Activated T-cell treated with anti-CD3 and anti-CD28 coated beads for 24 hours (primary cell): Measurements from ENCODE around the gene HOXD3.

Experiments used
- DNase-seq: peaks from one replicate; pipeline ENCODE4 v3.0.0-alpha.2; 2020; ENCODE audit warnings: low read depth

The HOXD3 gene

DNA sequence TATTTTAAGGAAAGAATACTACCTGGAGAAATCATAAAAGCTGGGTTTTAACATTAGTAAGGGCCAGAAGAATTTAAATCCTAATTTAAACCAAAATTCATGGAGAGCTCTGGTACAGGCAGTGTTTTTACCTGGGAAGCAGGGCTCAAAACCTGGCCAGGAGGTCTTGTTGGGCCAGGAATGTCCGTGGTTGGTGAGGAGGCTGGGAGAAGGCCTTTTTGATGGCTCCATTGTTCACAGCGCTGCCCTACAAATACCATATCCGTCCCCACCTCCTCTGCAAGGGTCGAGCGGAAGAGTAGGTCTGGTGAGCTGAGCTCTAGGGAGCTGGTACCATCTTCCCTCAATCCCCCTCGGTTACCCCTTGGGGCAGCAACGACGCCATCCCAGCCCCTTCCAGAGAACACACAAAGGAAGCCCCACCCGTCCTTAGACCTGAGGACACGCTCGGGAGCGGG is 20.5 kb downstream of the HOXD3 start:
- DNase-seq, result no peak

DNA sequence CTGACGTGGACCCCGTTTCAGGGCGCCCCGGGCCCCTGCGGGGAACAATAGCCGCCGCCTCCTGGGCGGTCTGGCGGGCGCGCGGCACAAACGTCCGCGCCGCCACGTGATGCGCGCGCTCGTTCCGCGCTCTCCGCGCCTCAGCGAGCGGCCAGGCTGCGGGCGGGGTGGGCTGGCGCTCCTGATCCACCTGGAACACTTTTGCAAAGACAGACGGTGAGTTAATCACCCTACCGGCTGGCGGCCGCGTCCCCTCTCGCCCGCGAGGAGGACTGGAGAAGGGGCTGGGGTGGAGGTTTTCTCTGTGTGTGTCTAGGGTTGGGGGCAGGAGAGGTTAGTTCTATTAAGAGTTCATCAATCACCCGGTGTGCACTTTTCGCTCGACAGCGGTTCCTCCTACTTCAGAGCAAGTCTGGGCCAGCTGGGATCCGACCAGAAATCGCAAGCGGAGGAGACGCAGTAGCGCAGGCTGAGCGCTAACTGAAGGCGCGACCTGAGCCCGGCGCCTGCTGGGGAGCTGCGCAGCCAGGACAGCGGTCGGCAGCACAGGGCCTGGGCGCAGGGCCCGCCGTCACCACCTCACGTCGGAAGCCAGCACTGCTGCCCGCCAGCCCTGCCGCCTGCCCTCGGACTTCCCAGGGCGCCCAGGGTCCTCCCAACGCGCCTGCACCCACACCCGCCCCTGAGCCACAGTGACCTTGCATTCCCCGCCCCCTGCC is 21.1 kb downstream of the HOXD3 start:
- DNase-seq, result no peak

DNA sequence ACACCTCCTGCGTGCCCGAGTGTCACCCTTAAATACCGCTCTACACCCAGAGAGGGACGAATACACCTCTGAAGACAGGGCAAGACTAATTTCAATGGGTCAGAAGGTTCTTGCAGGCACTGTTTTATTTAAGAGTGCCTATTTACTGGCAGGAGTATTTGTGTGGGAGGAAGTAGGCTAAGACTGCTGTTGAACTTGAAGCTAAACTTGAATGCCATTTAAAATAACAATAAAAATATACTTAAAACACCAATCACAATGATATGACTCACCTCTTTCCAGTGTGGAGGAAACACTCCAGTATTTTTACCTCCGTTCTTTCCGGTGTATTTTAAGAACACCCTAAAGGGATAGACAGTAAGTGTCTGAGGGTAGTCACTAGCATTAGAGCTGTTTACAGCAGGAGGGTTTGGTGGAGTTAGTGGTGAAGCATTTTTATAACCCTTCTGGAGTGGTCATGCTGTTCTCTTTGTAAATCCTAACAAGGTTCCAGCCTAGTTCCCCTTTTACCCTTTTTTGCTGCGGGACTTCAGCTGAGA is 21.7 kb downstream of the HOXD3 start:
- no peak for DNase-seq

DNA sequence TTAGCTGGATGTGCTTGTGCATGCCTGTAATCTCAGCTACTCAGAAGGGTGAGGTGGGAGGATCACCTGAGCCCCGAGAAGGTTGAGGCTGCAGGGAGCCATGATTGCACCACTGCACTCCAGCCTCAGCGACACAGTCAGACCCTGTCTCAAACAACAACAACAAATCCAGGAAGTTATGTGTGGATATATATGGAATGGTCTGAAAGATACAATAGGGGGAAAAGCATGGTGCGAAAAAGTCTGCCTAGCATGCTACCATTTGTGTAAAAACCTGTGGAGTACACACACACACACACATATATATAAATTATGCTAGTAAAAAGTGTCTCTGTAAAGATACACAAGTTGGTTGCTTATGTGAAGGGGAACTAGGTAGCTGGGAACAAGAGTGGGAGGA is 24.4 kb downstream of the HOXD3 start:
- no peak for DNase-seq

DNA sequence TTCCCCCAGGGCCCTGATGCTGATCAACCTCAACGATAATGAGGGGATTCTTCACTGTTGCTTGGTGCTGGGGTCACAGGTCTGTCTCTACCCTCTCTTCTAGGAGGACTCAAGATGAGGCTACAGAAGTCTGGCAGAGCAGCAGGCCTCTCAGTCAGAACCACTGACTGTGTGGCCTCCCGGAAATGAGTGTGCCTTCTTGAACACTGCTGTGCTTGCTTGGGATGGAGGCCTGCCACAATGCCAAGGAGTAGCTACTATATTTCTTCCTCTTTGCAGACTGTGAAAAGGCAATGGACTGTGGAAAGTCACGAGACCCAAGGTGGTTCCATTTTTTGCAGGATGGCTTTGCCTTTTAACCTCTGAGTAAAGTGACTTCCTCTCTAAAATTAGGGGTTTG is 25.6 kb downstream of the HOXD3 start:
- no peak for DNase-seq

DNA sequence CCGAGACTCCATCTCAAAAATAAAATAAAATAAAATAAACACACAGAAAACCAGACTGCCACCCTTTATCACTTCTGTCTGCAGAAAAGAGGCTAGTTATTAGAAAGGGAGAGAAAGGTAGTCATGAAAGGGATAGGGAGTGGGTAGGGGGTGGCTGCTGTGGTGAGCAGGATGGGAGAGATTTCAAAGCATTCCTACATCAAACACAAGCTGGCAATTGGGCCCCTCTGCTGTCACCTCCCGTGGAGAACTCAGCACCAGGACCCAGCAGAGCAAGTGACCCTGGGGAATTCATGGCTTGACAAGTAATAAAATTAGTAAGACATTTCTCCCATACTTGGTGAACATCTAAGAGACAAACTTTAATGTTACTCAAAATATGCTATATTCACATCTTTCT is 27.6 kb downstream of the HOXD3 start:
- DNase-seq, result no peak

DNA sequence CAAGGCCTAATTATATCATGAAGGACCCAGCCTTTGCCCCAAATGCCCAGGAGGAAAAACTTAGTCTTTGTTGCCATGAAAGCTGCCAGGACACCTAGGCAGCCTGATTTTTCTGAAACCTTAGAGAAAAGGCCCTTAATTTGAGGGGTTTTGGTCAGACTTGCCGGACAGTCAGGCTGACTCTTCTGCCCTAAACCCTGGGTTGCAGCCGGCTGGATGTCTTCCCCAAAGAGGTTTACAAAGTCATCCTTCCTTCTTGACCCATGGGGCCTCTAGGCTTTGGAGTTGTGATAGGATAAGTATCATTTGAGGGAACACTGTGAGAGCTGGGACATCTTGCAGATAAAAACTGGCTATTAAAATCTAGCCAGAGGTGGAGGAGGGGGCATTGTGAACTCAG is 28.9 kb downstream of the HOXD3 start:
- no peak for DNase-seq

DNA sequence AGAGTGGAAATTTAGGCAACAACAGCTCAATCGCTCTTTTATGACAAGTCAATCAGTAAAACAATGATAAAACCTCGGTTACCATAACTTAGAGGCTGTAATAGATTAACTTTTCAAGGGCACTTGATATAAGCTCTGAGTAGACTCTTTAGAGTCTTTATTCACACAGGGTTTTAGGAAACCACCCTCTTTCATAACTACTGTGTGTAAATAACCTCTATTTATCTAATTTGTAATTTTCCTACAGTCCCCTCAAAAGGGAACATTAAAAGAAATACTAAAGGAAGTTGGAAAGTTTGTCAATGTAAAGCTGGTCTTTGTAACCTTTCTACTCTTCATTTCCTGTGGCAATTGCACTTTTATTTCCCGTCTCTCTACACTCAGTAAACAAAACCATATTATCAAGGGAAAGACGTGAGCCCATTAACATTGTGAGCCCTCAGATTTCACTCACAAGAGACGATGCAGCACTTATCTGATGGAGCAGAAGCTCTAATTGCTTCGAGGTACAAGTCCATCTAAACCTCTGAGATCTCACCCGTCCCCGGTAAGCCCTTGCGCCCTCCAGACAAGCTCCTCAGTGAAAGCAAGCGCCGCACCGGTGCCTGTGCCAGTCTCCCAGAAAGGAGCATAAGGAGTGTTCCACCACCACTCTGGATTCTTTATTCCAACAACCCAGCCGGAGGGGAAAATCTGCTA is 30.2 kb downstream of the HOXD3 start:
- no peak for DNase-seq

DNA sequence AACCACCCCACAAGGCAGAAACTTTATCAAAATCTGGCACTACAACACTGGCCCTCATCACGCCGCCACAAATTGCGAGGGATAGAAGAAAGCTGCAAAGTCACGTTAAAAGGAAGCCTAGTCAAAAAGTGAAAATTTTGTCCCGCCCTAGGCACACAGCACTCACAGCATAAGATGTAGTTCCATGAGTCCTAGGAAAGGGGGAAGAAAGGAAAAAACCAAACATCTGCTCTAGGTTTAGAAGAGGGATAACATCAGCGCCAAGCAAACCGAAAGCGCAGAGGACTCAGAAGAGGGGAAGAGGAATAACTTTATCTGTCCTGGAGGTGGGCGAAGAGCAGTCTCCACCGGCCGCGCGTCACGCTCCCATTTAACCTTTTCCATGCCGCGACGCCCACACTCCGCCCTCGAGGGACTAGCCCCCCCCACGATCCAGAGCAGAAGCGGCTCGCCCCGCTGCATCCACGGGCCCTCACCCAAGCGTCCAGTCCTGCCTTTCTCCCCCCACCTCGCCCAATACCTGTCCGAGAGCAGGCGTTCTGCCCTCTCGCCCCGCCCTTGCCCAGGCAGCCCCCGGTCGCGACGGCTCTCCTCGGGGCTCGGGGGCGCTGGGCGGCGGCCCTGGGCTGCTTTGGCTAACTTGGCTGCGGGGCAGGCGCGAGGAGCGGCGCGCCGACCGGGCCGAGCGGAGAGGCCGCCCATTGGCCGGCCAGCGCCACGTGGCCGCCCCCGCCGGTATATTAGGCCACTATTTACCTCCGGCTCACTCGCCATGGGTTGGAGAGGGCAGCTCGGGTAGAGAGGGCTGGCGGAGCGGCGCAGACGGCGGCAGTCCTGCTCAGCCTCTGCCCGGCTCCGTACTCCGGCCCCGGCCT is 31.0 kb downstream of the HOXD3 start, which contains the start of gene HOXD1:
HOXD1 (plus strand) TSS at position 770 of the 875 bp plus-strand sequence. CDS start 134 bp downstream, outside the sequence.
- no peak for DNase-seq

DNA sequence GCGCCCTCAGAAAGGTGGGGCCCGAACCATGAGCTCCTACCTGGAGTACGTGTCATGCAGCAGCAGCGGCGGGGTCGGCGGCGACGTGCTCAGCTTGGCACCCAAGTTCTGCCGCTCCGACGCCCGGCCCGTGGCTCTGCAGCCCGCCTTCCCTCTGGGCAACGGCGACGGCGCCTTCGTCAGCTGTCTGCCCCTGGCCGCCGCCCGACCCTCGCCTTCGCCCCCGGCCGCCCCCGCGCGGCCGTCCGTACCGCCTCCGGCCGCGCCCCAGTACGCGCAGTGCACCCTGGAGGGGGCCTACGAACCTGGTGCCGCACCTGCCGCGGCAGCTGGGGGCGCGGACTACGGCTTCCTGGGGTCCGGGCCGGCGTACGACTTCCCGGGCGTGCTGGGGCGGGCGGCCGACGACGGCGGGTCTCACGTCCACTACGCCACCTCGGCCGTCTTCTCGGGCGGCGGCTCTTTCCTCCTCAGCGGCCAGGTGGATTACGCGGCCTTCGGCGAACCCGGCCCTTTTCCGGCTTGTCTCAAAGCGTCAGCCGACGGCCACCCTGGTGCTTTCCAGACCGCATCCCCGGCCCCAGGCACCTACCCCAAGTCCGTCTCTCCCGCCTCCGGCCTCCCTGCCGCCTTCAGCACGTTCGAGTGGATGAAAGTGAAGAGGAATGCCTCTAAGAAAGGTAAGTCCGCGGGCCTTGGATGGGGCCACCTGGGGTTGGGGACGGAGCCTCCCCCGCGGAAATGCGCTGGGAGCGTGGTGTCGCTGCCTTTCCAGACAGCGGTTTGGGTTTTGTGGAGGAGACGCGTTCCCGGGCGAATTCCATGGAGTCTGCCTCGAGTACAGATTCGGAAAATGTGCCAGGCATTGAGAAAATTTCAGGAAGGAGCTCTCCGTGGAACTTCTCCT is 31.9 kb downstream of the HOXD3 start:
- DNase-seq, result no peak

DNA sequence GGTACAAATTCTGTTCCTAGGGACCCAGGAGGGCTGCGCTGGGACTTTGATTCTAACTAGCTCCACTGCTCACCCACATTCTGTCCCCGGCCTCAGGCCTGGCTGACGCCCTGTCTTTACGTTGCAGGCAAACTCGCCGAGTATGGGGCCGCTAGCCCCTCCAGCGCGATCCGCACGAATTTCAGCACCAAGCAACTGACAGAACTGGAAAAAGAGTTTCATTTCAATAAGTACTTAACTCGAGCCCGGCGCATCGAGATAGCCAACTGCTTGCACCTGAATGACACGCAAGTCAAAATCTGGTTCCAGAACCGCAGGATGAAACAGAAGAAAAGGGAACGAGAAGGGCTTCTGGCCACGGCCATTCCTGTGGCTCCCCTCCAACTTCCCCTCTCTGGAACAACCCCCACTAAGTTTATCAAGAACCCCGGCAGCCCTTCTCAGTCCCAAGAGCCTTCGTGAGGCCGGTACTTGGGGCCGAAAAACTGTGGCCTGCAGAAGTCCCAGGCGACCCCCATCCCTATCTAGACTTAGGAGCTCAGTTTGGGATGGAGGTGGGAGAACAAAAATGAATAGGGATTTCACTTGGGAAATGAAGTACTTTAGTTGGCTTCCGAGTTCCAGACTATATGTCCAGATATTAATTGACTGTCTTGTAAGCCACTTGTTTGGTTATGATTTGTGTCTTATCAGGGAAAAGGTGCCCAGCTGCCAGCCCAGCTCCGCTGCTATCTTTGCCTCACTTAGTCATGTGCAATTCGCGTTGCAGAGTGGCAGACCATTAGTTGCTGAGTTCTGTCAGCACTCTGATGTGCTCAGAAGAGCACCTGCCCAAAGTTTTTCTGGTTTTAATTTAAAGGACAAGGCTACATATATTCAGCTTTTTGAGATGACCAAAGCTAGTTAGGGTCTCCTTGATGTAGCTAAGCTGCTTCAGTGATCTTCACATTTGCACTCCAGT is 32.9 kb downstream of the HOXD3 start:
- no peak for DNase-seq

DNA sequence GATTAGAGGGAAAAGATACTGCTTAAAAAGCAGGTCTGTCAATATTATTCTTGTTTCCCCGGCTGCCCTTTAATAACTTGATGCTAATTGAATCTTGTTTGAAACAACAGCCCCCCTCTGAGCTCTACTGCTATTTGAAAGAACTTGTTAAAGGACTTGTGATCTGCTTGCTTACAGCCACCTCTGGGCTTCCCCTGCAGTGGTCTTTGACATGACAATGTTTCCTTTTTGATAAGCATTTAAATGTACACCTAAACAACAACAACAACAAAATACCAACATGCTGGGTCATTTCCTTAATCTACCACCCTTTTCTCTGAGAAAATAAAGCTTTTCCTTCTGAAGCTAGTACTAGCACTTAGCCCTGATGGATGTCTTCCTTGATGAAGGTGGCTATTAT is 35.2 kb downstream of the HOXD3 start:
- no peak for DNase-seq

DNA sequence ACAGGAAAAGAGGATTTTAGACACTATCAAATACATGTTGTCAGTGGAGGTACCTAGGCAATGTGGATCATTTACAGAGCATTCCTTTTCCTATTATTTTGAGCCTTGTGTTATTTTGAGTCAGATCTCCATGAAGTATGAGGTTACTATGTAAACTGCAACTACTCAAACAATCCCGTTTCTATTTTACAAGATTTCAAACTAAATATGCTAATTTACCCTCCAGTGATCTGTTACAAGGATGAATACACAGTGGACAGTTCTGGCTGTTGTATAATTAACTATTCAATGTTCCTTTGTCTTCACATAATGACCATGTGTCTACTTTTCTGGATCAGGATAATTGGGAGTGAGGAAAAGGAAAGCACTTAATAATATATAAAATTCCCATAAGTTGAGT is 35.9 kb downstream of the HOXD3 start:
- DNase-seq, result no peak

DNA sequence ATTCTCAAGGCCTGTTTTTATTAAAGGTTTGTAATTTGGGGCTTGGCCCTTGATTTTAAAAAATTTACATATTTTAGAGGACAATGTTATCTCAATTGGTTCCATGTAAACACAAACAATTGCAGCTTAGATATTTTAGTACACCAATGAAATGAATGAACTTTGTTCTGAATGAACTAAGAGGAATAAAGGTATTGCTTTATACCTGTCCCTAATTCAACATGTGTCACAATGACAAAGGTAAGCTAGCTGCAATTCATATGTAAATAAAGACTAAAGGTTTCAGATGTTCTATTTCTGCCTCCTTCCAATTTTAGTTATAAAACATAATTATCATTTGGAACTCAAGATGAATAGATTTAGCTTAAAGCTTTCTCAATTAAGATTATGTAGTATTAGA is 42.8 kb downstream of the HOXD3 start:
- no peak for DNase-seq

DNA sequence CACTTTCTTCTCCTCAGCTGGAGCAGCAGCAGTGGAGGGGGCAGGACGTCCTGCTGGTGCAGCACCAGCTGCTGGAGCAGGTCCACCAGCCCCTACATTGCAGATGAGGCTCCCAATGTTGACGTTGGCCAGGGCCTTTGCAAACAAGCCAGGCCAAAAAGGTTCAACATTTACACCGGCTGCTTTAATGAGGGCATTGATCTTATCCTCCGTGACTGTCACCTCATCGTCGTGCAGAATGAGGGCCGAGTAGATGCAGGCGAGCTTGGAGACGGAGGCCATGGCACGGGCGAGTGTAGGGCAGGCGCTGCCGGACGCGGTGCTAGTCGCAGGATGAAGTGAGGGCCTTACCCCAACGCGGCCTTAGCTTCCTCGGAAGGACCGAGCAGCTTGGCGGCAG is 43.9 kb downstream of the HOXD3 start:
- no peak for DNase-seq

DNA sequence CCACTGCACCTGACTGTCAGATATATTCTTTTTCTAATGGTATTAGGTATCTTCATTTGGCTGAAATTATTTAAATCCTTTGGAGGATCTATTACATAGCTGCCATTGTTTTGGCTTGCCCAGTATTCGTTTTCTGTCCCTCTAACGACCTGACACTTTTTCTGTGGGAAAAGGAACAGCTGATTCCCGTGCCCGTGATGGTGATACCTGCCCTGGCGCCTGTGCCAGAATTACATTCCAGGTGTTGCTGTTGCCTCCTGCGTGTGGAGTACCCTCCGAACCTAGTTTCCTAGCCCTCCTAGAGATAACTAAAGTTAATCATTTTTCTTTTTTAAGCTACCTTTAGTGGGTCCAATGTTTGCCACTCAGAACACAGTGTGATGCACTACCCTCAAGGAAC is 45.4 kb downstream of the HOXD3 start:
- no peak for DNase-seq

DNA sequence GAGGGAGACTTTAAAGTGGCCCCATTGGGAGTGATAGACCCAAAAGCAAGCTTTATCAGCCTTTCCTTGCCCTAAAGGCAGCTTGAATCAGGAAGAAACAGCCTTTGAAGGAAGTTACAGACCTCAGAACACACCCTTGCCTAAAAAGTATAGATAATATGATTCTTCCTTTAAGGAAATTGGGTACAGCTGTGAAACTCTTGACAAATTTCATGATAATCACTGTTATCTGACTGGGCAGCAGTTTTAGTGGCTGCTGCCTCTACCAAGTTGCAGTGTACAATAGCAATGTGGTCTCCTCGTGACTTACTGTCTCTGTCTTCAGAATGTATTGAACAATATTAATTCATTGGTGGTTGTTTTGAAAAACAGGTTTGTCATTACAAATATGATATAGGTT is 48.0 kb downstream of the HOXD3 start:
- no peak for DNase-seq

DNA sequence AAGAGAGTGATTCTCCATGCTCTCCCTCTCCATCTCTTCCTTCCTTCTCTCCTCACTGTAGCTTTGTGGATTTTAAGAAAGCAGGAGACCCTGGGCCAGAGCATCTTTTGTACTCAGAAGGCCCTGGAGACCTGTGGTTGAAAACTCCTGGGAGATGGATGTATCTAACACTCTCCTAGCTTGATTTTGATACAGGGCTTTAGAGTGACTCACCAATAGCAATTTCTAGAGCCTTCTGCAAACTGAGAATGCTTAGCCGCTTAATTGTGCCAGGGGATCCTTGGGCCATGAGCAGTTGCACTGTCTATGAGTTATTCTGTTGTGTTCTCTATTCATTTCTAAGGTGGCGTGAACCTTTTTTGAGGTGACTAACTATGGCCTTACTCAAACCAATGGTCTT is 49.0 kb downstream of the HOXD3 start:
- no peak for DNase-seq

DNA sequence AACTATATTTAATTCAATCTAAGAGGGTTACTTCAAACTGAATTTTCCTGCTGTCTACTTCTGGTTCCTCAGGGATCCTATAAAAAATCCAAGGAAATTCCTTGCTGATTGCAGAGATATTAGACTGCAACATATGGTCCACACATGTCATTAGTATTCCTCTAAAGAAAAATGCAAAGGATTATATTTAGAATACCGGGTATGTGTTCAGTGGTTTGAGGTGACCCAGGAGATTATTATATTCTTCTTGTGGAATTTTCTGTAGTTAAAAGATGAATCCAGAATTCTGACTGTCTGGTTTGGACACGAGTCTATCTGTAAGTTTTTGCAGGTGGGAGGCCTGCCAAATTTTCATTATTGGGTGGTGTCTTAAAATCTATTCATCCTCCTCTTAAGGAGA is 49.6 kb downstream of the HOXD3 start:
- no peak for DNase-seq

DNA sequence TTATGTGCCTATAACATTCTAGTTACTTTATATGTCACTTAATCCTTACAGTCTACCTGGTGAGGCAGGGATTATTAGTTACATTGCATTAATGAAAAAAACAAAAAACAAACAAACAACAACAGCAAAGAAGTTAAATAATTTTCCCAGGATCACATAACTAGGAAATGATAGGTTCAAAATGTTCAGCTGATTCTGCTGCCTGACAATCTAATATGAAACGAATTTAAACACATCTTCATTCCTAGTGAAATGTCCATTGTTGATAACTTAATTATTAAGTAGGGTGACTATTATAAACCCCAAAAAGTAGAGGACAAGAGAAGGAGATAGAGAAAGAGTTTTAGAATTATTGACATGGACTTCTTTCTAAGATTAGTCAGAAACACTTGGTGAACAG is 54.0 kb downstream of the HOXD3 start:
- DNase-seq, result no peak
